T47D (cell line): ENCODE data around the gene GALNT10.

ENCODE experiments used
- DNase-seq, 2 experiments: peaks; one replicate each; pipeline versions ENCODE4 v3.0.0 to v3.0.0-alpha.2; 2011 to 2012; ENCODE audit warnings: low read depth in 1 of 2, low spot score in 1 of 2
- JUND ChIP-seq: IDR thresholded peaks from 2 replicates; pipeline ENCODE4 v1.6.1; 2012; ENCODE audit warnings: low read depth
- in situ Hi-C: cut with HindIII; loops from 2 replicates; pipeline ENCODE4 v1.10.0; 2016; ENCODE audit warnings: low sequenced_read_pairs, low pct_unique_long_range_greater_than_20kb

Gene GALNT10

GRCh38 chr5:154395407-154396106 lies 205.0 kb downstream of the GALNT10 start:
- no peak for TF ChIP-seq JUND
- peak in 1 of 2 experiments; percentile 49 for DNase-seq
- in situ Hi-C loops, result no loop called here

- in situ Hi-C loops, result no loop called here
Observed at GRCh38 chr5:154396128-154396527, 205.6 kb downstream of the GALNT10 start.

GRCh38 chr5:154397652-154398406 lies 207.3 kb downstream of the GALNT10 start:
- no peak for TF ChIP-seq JUND
- no peak for DNase-seq
- in situ Hi-C loops, result no loop called here

More at GRCh38 chr5:154396128-154396527, 205.6 kb downstream of the GALNT10 start:
- no peak for DNase-seq
- TF ChIP-seq JUND, result no peak

DNA sequence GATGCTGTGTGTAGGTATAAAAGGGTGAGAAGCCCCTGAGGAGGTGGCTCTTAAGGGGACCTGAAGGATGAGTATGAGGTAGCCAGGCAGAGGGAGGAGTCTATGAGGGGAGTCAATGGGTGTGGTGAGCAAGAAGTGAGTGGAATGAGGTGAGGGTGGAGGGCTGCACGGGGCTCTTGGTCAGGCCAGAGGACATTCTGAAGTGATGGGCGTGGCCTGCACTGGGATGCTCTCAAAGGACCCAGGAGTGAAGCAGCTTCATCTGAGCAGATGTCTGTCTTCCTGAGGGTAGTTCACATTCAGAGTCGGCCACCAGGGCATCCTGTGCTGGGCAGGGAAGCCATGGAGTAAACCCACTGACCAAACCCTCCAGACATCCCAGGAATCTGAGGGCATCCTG lies 210.1 kb downstream of the GALNT10 start:
- TF ChIP-seq JUND, result no peak
- in situ Hi-C loops, result no loop called here
- DNase-seq, result peak in 1 of 2 experiments; percentile 27

- DNase-seq, result no peak
- in situ Hi-C loops, result no loop called here
- TF ChIP-seq JUND, result no peak
Observed at GRCh38 chr5:154401355-154401754, 210.8 kb downstream of the GALNT10 start.

- in situ Hi-C loops, result no loop called here
- DNase-seq, result no peak
- no peak for TF ChIP-seq JUND
Observed at GRCh38 chr5:154401931-154402330, 211.4 kb downstream of the GALNT10 start.

DNA sequence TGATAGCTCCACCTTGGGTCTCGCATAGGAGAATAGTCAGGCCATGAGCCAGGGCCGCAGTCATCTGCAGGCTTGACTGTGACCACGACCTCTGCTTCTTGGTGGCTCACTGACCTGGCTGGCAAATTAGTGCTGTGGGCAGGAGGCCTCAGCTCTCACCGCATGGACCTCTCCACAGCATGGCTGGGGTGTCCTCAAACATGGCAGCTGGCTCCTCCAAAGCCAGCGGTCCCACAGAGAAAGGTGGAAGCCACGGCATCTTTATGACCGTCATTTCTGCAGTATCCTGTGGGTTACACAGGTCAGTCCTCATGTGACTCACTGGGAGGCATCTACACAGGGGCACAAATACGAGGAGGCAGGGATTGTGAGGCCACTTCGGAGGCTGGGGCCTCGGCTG lies 212.1 kb downstream of the GALNT10 start:
- no peak for DNase-seq
- no peak for TF ChIP-seq JUND
- in situ Hi-C loops, result no loop called here

- no peak for DNase-seq
- in situ Hi-C loops, result no loop called here
- no peak for TF ChIP-seq JUND
Observed at GRCh38 chr5:154403234-154403633, 212.7 kb downstream of the GALNT10 start.

DNA sequence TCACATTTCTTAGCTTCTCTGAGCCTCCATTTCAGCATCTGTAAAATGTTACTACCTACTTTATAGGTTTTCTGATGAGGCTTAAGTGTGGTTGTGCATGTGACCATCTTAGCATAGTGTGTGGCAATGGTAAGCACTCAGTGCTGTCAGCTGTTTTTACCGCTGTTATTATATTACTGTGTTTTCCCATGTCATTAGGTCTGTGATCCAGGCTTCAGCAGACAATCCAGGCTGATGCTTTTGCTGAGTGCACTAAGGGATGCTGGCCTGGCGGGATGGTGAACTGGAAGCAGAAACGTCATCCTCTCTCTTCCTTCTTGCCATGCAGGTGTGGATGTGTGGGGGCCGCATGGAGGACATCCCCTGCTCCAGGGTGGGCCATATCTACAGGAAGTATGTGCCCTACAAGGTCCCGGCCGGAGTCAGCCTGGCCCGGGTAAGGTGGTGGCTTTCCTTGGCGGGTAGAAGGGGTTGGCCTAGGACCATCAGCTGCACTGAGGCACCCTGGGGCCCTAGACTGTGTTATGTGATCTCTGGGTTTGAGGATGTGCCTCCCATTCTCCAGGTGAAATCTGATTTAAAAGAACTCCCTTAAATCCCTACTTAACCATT lies 213.3 kb downstream of the GALNT10 start:
- TF ChIP-seq JUND, result no peak
- no peak for DNase-seq
- in situ Hi-C loops, result no loop called here

DNA sequence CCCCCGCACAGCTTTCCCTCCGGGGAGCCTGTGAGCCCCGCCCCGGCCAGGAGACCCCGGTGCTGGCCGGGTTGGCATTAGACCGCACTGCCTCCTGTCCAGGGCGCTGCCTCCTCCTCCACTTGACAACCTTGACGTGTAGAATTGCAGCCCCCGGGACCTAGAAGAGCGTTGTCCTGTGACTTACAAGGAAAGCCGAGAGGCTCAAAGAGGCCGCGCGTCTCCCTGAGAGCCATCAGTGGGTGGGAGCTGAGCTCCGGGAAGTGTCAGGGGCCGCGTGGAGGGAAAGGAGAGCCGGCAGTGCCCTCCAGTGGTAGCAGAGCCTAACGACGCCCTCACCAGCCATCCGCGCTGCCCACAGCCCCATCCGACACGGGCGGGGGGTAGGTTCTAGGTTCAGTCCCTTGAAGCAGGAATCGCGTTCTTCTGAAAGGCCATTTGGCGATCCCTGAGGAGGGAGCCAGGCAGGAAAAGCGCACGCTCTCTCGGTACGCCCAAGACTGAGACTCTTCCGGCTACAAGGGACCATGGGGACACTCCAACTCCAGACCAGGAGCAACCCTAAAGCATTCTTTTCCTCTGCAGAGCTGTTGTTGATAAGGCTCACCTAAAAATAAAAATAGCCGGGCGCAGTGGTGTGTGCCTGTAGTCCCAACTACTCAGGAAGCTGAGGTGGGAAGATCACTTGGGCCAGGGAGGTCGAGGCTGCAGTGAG lies 214.7 kb downstream of the GALNT10 start:
- in situ Hi-C loops, result no loop called here
- no peak for TF ChIP-seq JUND
- peak; percentile 81 to 88 for DNase-seq

DNA sequence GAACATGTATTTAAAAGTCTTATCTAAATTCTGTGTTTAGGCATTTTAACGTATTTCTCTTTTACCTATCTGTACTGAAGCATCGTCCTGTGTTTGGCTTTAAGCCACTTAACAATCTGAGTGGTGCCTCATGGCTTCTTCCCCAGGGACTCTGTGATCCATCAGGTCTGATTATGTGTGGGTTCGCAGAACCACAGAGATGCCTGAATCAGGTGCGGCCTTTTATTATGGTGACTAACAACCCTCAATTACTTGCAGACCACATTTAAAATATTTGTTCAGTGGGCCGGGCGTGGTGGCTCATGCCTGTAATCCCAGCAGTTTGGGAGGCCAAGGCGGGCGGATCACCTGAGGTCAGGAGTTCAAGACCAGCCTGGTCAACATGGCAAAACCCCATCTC lies 215.7 kb downstream of the GALNT10 start:
- no peak for TF ChIP-seq JUND
- no peak for DNase-seq
- in situ Hi-C loops, result no loop called here

GRCh38 chr5:154406826-154407225 lies 216.3 kb downstream of the GALNT10 start:
- no peak for DNase-seq
- in situ Hi-C loops, result no loop called here
- no peak for TF ChIP-seq JUND

DNA sequence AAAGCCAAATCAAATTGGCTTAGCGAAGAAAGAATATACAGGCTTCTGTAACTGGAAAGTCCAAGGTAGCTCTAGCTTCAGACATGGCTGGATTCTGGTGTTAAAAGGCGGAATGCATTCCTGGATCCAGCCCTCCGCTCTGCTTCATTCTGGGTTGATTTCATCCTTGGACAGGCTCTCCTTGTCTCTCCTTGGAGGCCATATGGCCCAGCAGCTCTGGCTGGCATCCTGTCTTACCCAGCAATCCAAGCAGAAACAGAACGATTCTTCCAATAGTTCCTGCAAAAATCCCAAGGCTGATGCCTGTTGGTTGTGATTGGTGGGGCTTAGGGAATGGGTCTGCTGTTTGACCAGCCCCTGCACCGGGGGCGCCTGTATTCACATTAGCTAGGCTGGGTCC lies 218.3 kb downstream of the GALNT10 start:
- in situ Hi-C loops, result no loop called here

More for the DNA sequence above, 218.3 kb downstream of the GALNT10 start:
- TF ChIP-seq JUND, result no peak
- DNase-seq, result no peak
